RWPE2 (cell line): ENCODE data around the gene COL4A6.
A peak's percentile ranks its signal among the peaks of the same experiment; 100 is the strongest.

ENCODE experiments used
- ATAC-seq: fragments of 200-7000 bp; cut with Tn5 transposase; 3 replicates; pipeline ENCODE4 v1.9.1; 2021; ENCODE audit warnings: low read depth
- DNase-seq: peaks from one replicate; pipeline ENCODE4 v3.0.0-alpha.2; 2020; ENCODE audit warnings: low spot score
- H3K27ac ChIP-seq: fragments of 450-650 bp; 2 replicates; pipeline ENCODE4 v1.5.1; 2017; ENCODE audit warnings: mild to moderate bottlenecking; ENCODE audit not compliant: poor library complexity, severe bottlenecking
- H3K27me3 ChIP-seq: fragments of 250-450 bp; sonication (Bioruptor Pico); 2 replicates; pipeline ENCODE4 v1.5.1; 2021; ENCODE audit warnings: mild to moderate bottlenecking, moderate library complexity; ENCODE audit not compliant: insufficient read depth, poor library complexity, severe bottlenecking
- H3K36me3 ChIP-seq: fragments of 250-450 bp; sonication (Bioruptor Pico); 2 replicates; pipeline ENCODE4 v1.5.1; 2020; ENCODE audit warnings: low read depth, mild to moderate bottlenecking, moderate library complexity
- H3K4me1 ChIP-seq: fragments of 250-450 bp; sonication (Bioruptor Pico); 2 replicates; pipeline ENCODE4 v1.5.1; 2021; ENCODE audit warnings: mild to moderate bottlenecking, moderate library complexity; ENCODE audit not compliant: insufficient read depth, poor library complexity, severe bottlenecking
- H3K4me3 ChIP-seq: fragments of 250-450 bp; sonication (Bioruptor Pico); 2 replicates; pipeline ENCODE4 v1.5.1; 2021; ENCODE audit warnings: mild to moderate bottlenecking, moderate library complexity; ENCODE audit not compliant: severe bottlenecking
- H3K9me3 ChIP-seq: fragments of 250-450 bp; sonication (Bioruptor Pico); 2 replicates; pipeline ENCODE4 v1.5.1; 2021; ENCODE audit warnings: mild to moderate bottlenecking, moderate library complexity; ENCODE audit not compliant: severe bottlenecking
- TF ChIP-seq, protein P1 (sequence below): fragments of 450-650 bp; IDR thresholded peaks from one replicate; pipeline ENCODE4 v1.5.1; 2017; ENCODE audit warnings: mild to moderate bottlenecking, moderate library complexity; ENCODE audit not compliant: poor library complexity, severe bottlenecking

COL4A6 gene

DNA sequence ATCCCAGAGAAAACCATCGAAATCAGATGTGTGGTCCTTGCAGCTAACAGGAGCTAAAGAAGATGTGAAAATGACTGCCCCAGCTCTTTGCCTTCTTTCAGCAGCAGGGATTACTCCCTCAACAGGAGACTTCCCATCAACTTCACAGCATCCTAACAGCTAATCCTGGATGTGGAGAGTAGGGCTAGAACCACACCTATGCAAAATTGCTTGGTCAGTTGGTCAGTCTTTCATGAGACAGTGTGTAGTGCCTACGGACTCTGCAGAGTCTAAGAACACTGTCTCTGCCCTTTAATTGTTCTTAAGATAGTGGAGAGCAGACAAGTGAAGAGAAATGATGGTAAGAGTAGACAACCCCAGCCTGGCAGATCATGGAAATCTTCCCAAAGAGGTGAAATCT is 133.5 kb downstream of the COL4A6 start:
- DNase-seq (no peak), ATAC-seq (no peak)
- H3K36me3 ChIP-seq = peaks cover 10% of the 10 kb centered on the region; the same call in 1 of the 2 replicates
- H3K4me1 ChIP-seq = peaks cover 23% of the 10 kb centered on the region
- no peak overlapping the region for H3K27ac ChIP-seq
- H3K4me3 ChIP-seq = no peak overlapping the region
- no peaks in the 10 kb centered on the region for H3K9me3 ChIP-seq
- TF ChIP-seq, protein P1, sequence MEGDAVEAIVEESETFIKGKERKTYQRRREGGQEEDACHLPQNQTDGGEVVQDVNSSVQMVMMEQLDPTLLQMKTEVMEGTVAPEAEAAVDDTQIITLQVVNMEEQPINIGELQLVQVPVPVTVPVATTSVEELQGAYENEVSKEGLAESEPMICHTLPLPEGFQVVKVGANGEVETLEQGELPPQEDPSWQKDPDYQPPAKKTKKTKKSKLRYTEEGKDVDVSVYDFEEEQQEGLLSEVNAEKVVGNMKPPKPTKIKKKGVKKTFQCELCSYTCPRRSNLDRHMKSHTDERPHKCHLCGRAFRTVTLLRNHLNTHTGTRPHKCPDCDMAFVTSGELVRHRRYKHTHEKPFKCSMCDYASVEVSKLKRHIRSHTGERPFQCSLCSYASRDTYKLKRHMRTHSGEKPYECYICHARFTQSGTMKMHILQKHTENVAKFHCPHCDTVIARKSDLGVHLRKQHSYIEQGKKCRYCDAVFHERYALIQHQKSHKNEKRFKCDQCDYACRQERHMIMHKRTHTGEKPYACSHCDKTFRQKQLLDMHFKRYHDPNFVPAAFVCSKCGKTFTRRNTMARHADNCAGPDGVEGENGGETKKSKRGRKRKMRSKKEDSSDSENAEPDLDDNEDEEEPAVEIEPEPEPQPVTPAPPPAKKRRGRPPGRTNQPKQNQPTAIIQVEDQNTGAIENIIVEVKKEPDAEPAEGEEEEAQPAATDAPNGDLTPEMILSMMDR = no peak
- H3K27me3 ChIP-seq = no peaks in the 10 kb centered on the region

DNA sequence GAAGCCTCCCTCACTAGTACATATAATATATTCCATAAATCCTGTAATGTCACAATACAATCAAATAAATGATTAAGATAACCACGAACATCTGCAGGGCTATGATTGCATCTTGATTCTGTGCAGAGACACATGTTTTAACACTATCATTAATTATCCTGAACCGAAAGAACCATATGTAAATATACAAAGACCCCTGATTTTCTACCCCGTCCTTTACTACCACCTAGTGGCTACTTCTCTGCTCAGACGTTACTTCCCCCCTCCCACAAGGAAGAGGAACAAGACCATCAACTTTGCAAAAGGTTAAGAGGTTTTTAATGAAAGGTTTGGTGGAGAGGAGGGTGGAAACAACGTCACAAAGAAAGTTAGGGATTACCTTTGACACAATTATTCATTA is 134.0 kb downstream of the COL4A6 start:
- no peaks in the 10 kb centered on the region for H3K27me3 ChIP-seq
- DNase-seq = no peak

DNA sequence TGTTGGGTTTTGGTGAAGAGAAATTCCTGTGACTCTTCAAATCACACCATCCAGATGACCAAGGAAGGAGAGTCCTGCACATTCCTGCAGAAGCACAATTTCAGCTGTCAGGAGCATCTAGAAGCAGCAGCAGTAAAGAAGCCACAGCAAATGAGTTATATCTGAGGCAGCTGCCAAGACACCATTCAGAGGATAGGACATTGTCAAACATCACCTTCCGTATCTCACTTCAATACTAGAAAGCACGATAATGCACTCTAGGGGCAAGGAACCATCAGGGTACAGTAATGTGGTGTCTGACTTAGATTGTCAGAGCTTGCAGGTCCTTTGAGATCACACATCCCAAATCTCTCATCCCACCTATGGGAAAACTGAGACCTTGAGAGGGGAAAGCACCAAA is 134.5 kb downstream of the COL4A6 start:
- no peaks in the 10 kb centered on the region for H3K27me3 ChIP-seq
- no peak for ATAC-seq
- H3K9me3 ChIP-seq = no peaks in the 10 kb centered on the region
- H3K4me3 ChIP-seq = no peak overlapping the region
- no peak for DNase-seq
- H3K27ac ChIP-seq = no peak overlapping the region
- H3K36me3 ChIP-seq = peaks cover 7% of the 10 kb centered on the region; the same call in 1 of the 2 replicates
- peaks cover 23% of the 10 kb centered on the region for H3K4me1 ChIP-seq
- TF ChIP-seq, protein P1 = no peak

More for the DNA sequence above, 134.0 kb downstream of the COL4A6 start:
- no peak for ATAC-seq
- H3K36me3 ChIP-seq = peaks cover 10% of the 10 kb centered on the region; the same call in 1 of the 2 replicates
- no peaks in the 10 kb centered on the region for H3K9me3 ChIP-seq
- H3K4me3 ChIP-seq = no peak overlapping the region
- no peak overlapping the region for H3K27ac ChIP-seq
- H3K4me1 ChIP-seq = peaks cover 23% of the 10 kb centered on the region
- TF ChIP-seq, protein P1 = peak; percentile 34

DNA sequence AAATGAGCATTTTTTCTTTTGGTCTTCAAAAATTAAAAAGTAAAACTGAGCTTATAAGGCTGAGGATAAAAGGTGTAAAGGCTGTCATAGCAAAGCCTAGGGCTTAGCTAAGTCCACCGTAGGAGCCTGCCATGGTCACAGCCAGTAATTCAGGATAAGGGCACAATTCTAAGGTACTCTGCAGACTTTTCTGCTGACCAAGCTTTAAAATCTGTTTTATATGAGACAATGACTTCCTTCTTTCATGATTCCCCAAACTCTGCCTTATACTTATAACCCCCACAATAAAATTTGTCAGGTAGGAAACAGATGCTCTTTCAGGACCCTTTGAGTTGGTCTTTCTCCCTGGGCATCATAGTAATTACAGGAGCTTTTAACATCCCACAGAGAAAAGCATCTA is 138.5 kb downstream of the COL4A6 start:
- peaks cover 17% of the 10 kb centered on the region for H3K4me1 ChIP-seq
- no peaks in the 10 kb centered on the region for H3K27me3 ChIP-seq
- H3K27ac ChIP-seq = peak overlapping the region; percentile 71
- TF ChIP-seq, protein P1 = no peak
- ATAC-seq = peak; percentile 35; the same call in 1 of the 3 replicates
- H3K9me3 ChIP-seq = no peaks in the 10 kb centered on the region
- no peaks in the 10 kb centered on the region for H3K36me3 ChIP-seq
- H3K4me3 ChIP-seq = no peak overlapping the region
- no peak for DNase-seq

DNA sequence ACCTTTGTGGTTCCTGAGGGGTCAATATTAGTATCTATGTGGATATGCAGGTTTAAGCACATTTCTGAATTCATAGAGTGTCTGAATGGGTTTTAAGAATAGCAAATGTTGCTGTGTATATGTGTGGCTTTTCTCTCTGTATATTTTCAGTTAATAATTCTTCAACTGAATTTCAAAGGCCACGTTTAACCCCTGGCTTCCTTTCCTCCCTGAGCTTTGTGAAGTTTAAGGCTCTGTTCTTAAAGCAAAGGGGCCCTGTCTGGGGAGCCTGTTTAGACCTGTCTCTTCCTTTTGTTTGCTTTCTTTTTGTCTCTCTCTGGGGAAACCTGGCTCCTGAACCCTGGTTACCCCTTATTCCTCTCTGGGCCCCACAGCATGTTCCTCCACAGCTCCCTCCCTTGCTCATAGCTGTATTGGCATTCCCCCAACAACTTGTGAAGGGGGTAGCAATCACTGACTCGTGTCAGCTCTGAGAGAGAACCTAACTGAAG is 139.1 kb downstream of the COL4A6 start:
- TF ChIP-seq, protein P1 = no peak
- H3K27ac ChIP-seq = peak overlapping the region; percentile 71
- ATAC-seq (peak; percentile 84), DNase-seq (no peak)
- no peaks in the 10 kb centered on the region for H3K9me3 ChIP-seq
- no peaks in the 10 kb centered on the region for H3K27me3 ChIP-seq
- peaks cover 17% of the 10 kb centered on the region for H3K4me1 ChIP-seq
- no peaks in the 10 kb centered on the region for H3K36me3 ChIP-seq
- H3K4me3 ChIP-seq = no peak overlapping the region
